K562 (cell line): ENCODE results near the gene KCTD1. TPM values are rescaled to one million over a fixed set of nuclear protein-coding genes. Genes with fewer than 3 reads are reported as not detected.

Experiments used
- ATAC-seq: fragments of 200-7000 bp; cut with Tn5 transposase; 3 replicates; pipeline ENCODE4 v1.9.1; 2020; ENCODE audit warnings: moderate library complexity
- BruUV-seq: library from RNA; stranded (reverse); fragments of 400-500 nt; replicated peaks from 2 replicates; lab custom pipeline; 2021; lab: Mats Ljungman, UMichigan
- CTCF ChIA-PET: fragments of 300-600 bp; formaldehyde crosslinking; extraction: SDS; loops from one replicate; lab custom pipeline; 2021; ENCODE audit warnings: low intra/inter-chr PET ratio; lab: Yijun Ruan, JAX
- POLR2A ChIA-PET: fragments of 300-600, 350-650 bp; sonication (Branson Sonifier 250); formaldehyde crosslinking; extraction: SDS; loops from one replicate; lab custom pipeline; 2021; ENCODE audit warnings: antibody characterized with exemption, inconsistent platforms; lab: Yijun Ruan, JAX
- DNase-seq, 4 experiments: peaks; one replicate each; pipeline versions ENCODE4 v3.0.0 to v3.0.0-alpha.2; 2011 to 2018; ENCODE audit warnings: low spot score in 3 of 4, mixed read lengths in 3 of 4; ENCODE audit errors: extremely low read depth in 1 of 4
- FAIRE-seq: peaks from 2 replicates; lab custom pipeline; 2011; peaks lifted over from hg19 to GRCh38; lab: Jason Lieb, UNC
- H2AFZ ChIP-seq: 2 replicates; pipeline ENCODE4 v1.6.0; 2011; ENCODE audit warnings: low read depth, low read length, control low read depth, inconsistent platforms
- H3K27ac ChIP-seq: fragments of 200-600 bp; 3 replicates; pipeline ENCODE4 v1.8.0; 2011; ENCODE audit warnings: low read depth, mild to moderate bottlenecking, control low read depth, inconsistent platforms, low read length, moderate library complexity, mixed read lengths; ENCODE audit errors: extremely low read depth
- H3K27me3 ChIP-seq, 2 experiments: fragments of 300-600 bp in 1 of 2; 2 replicates in 1 of 2; 3 replicates in 1 of 2; pipeline versions ENCODE4 v1.6.0 to v1.8.0; 2011; ENCODE audit warnings: inconsistent platforms in 2 of 2, low read length in 2 of 2, mild to moderate bottlenecking in 1 of 2, mixed read lengths in 1 of 2, moderate library complexity in 1 of 2; ENCODE audit not compliant: control insufficient read depth in 2 of 2, insufficient read depth in 2 of 2
- H3K36me3 ChIP-seq: fragments of 300-600 bp; 3 replicates; pipeline ENCODE4 v1.8.0; 2011; ENCODE audit warnings: mild to moderate bottlenecking, low read length, inconsistent platforms; ENCODE audit not compliant: control insufficient read depth, insufficient read depth
- H3K4me1 ChIP-seq, 2 experiments: fragments of 200-600 bp in 1 of 2; replicated peaks in 1 of 2; 2 replicates in 1 of 2; 3 replicates in 1 of 2; pipeline versions ENCODE4 v1.5.1 to v1.8.0; 2011; ENCODE audit warnings: inconsistent platforms in 2 of 2, low read length in 2 of 2, mild to moderate bottlenecking in 1 of 2, mixed read lengths in 1 of 2, moderate library complexity in 1 of 2; ENCODE audit not compliant: control insufficient read depth in 2 of 2, insufficient read depth in 2 of 2
- H3K4me2 ChIP-seq: 2 replicates; pipeline ENCODE4 v1.6.1; 2011; ENCODE audit warnings: low read length, control low read depth, inconsistent platforms, mixed read lengths; ENCODE audit not compliant: insufficient read depth
- H3K4me3 ChIP-seq: fragments of 200-600 bp; sonication (generic), shearing (Covaris generic); 2 replicates; pipeline ENCODE4 v1.5.1; 2016; ENCODE audit warnings: control low read depth, inconsistent platforms
- H3K79me2 ChIP-seq: fragments of 200-600 bp; 3 replicates; pipeline ENCODE4 v1.8.0; 2011; ENCODE audit warnings: low read length, inconsistent platforms; ENCODE audit not compliant: control insufficient read depth, insufficient read depth
- H3K9ac ChIP-seq, 2 experiments: 2 replicates each; pipeline versions ENCODE4 v1.6.0 to v1.6.1; 2011; ENCODE audit warnings: low read depth in 2 of 2, low read length in 2 of 2, control low read depth in 1 of 2, inconsistent platforms in 1 of 2, mild to moderate bottlenecking in 1 of 2, mixed read lengths in 1 of 2; ENCODE audit not compliant: insufficient read depth in 1 of 2
- H3K9me1 ChIP-seq: one replicate; pipeline ENCODE4 v1.6.0; 2011; ENCODE audit warnings: inconsistent platforms, mild to moderate bottlenecking, low read length, moderate library complexity; ENCODE audit not compliant: control insufficient read depth, insufficient read depth
- H3K9me3 ChIP-seq: replicated peaks from 2 replicates; pipeline ENCODE4 v1.5.1; 2011; ENCODE audit warnings: low read depth, low read length, inconsistent platforms; ENCODE audit not compliant: control insufficient read depth, insufficient read depth
- H4K20me1 ChIP-seq: replicated peaks from 2 replicates; pipeline ENCODE4 v1.6.1; 2011; ENCODE audit warnings: low read length, inconsistent platforms, mixed read lengths; ENCODE audit not compliant: control insufficient read depth, insufficient read depth
- ESRRB ChIP-seq: fragments of 250-450 bp; sonication (Bioruptor Pico); IDR thresholded peaks from 2 replicates; pipeline ENCODE4 v1.5.0; 2020; ENCODE audit warnings: mild to moderate bottlenecking, moderate library complexity, borderline replicate concordance
- FOXA1 ChIP-seq: fragments of 450-650 bp; IDR thresholded peaks from 2 replicates; pipeline ENCODE4 v1.6.1; 2016; ENCODE audit warnings: mild to moderate bottlenecking, borderline replicate concordance
- HNRNPK ChIP-seq: fragments of 200-400 bp; formaldehyde crosslinking; IDR thresholded peaks from one replicate; pipeline ENCODE4 v1.6.1; 2018; ENCODE audit warnings: mild to moderate bottlenecking, low read depth, low read length; ENCODE audit not compliant: poor library complexity, severe bottlenecking
- JUNB ChIP-seq: fragments of 450-650 bp; formaldehyde crosslinking; conservative IDR thresholded peaks from 2 replicates; pipeline ENCODE4 v1.4.0; 2020; ENCODE audit warnings: mild to moderate bottlenecking
- NBN ChIP-seq: fragments of 450-650 bp; IDR thresholded peaks from 2 replicates; pipeline ENCODE4 v1.6.1; 2016; ENCODE audit warnings: low read depth, mild to moderate bottlenecking
- NFE2 ChIP-seq: IDR thresholded peaks from 2 replicates; pipeline ENCODE4 v1.6.1; 2014; ENCODE audit warnings: antibody characterized with exemption, low read depth
- YBX1 ChIP-seq: fragments of 450-650 bp; IDR thresholded peaks from 2 replicates; pipeline ENCODE4 v1.7.1; 2016; ENCODE audit warnings: mild to moderate bottlenecking
- ZFP1 ChIP-seq: fragments of 450-650 bp; formaldehyde crosslinking; IDR thresholded peaks from 2 replicates; pipeline ENCODE4 v1.4.0; 2020; ENCODE audit warnings: mild to moderate bottlenecking, mixed read lengths
- ZFP91 ChIP-seq: sonication (generic); formaldehyde crosslinking; IDR thresholded peaks from 2 replicates; pipeline ENCODE4 v1.8.0; 2022; ENCODE audit warnings: mild to moderate bottlenecking, missing genetic modification reagents
- ZNF124 ChIP-seq: sonication (generic); formaldehyde crosslinking; IDR thresholded peaks from 2 replicates; pipeline ENCODE4 v1.8.1; 2022; ENCODE audit warnings: missing genetic modification reagents
- ZNF274 ChIP-seq: IDR thresholded peaks from 2 replicates; pipeline ENCODE4 v1.6.1; 2011; ENCODE audit warnings: low read depth, mild to moderate bottlenecking, low read length, moderate library complexity, borderline replicate concordance
- ZNF282 ChIP-seq: sonication (generic); formaldehyde crosslinking; IDR thresholded peaks from 2 replicates; pipeline ENCODE4 v1.8.1; 2023; ENCODE audit warnings: missing genetic modification reagents
- ZNF316 ChIP-seq: fragments of 450-650 bp; IDR thresholded peaks from 2 replicates; pipeline ENCODE4 v1.6.1; 2016
- WGBS: fragments of 100-300 bp; shearing (Covaris generic); methylation state at CpG from one replicate; pipeline ENCODE4 v1.1.6; 2016; ENCODE audit warnings: low coverage, mixed read lengths; ENCODE audit not compliant: insufficient coverage; ENCODE audit errors: missing lambda C conversion rate; 5-methylcytosine and 5-hydroxymethylcytosine counted together
- in situ Hi-C: fragments of 300-500 bp; cut with MboI; formaldehyde crosslinking; loops from 4 replicates; pipeline ENCODE4 v1.15.0; 2018; ENCODE audit warnings: inconsistent platforms, mixed read lengths
- intact Hi-C: fragments of 100-400 bp; cut with micrococcal nuclease; formaldehyde crosslinking; loops from 2 replicates; pipeline ENCODE4 v1.14.2; 2022
- polyA plus RNA-seq, 8 experiments: library from polyadenylated mRNA; depleted of rRNA in 4 of 8; stranded (reverse) in 5 of 8; unstranded in 3 of 8; fragments of >200 nt; fragmentation: Nextera tagmentation in 2 of 8; fragmentation: Illumina TruSeq in 1 of 8; extraction: Ambion mirVana in 2 of 8; extraction: Trizol in 1 of 8; gene quantifications; 2 replicates each; pipeline versions ENCODE4 v1.2.1 to v1.2.3, GENCODE V29; 2011 to 2014; ENCODE audit warnings: inconsistent platforms in 1 of 8, missing spikeins in 1 of 8
- total RNA-seq, 7 experiments: library from RNA; depleted of rRNA in 6 of 7; stranded (reverse); fragments of >200 nt in 6 of 7; fragmentation: Illumina TruSeq in 2 of 7; extraction: Trizol in 2 of 7; gene quantifications; 2 replicates each; pipeline versions ENCODE4 v1.2.1 to v1.2.3, GENCODE V29; 2011 to 2021; ENCODE audit warnings: low replicate concordance in 1 of 7
- TF ChIP-seq, protein P1 (sequence below): sonication (generic); formaldehyde crosslinking; IDR thresholded peaks from 2 replicates; pipeline ENCODE4 v1.8.1; 2022; ENCODE audit warnings: missing genetic modification reagents
- TF ChIP-seq, protein P2 (sequence below): IDR thresholded peaks from 2 replicates; pipeline ENCODE4 v1.6.1; 2011; ENCODE audit not compliant: insufficient read length; ENCODE audit errors: extremely low read depth
- TF ChIP-seq, protein P3 (sequence below), 2 experiments: IDR thresholded peaks in 1 of 2; conservative IDR thresholded peaks in 1 of 2; 2 replicates each; pipeline ENCODE4 v1.6.1; 2016; ENCODE audit warnings: low read depth in 2 of 2, mild to moderate bottlenecking in 1 of 2, missing compliant biosample characterization in 1 of 2, missing genetic modification characterization in 1 of 2, moderate library complexity in 1 of 2
- TF ChIP-seq, protein P4 (sequence below): fragments of 250-450 bp; sonication (Bioruptor Pico); IDR thresholded peaks from 2 replicates; pipeline ENCODE4 v1.9.0; 2021; ENCODE audit warnings: mild to moderate bottlenecking

The KCTD1 gene
- total and polyA plus RNA-seq, 9 of the 15 experiments (the other 6 are each of a cell fraction or from before 2014, with no cell fraction given) = not detected

DNA sequence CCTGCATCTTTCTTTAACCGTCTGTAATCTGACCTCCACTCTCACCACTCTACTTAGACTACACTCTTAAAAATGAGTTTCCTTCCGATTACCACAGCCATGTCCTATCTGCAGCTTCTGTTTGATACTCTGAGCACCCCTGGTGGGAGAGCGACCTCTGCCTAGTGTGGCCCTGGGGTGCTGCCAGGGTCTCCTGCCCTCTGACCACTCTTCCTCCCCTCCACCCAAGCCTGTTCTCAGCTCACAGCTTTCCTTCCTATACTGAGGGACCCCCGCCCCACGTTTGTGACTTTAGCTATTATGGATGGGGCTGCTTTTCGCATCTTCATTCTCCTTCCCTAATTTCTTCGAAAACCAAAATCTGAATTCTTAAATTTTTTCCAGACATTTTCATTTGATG, 132.7 kb downstream of the KCTD1 start:
- ATAC-seq (no peak), DNase-seq (no peak), FAIRE-seq (no peak)
- Histone ChIP-seq H3K4me2 (no peak overlapping the region), H3K4me3 (no peak overlapping the region), H3K4me1 (no peaks in the 10 kb centered on the region; a peak in 1 of 5 replicates), H3K27ac (no peak overlapping the region), H2AFZ (no peak overlapping the region), H3K36me3 (no peaks in the 10 kb centered on the region), H3K27me3 (peaks cover 0 to 8% of the 10 kb centered on the region in 2 experiments; a peak in 3 of 5 replicates), H4K20me1 (no peaks in the 10 kb centered on the region), H3K79me2 (no peaks in the 10 kb centered on the region), H3K9me3 (no peaks in the 10 kb centered on the region), H3K9me1 (no peaks in the 10 kb centered on the region)
- in situ Hi-C loops (no loop called here), intact Hi-C loops (no loop called here)
- 4% methylated on average over 7 of the region's 7 CpGs for WGBS
- BruUV-seq = no TSS peak
- ChIA-PET POLR2A (no interaction called here), CTCF (no interaction called here)
- no peak for TF ChIP-seq NBN
- TF ChIP-seq JUNB = no peak
- no peak for TF ChIP-seq ZFP1 (CRISPR knock-in tag)
- no peak for TF ChIP-seq ZFP91 (CRISPR knock-in tag)
- TF ChIP-seq, protein P1, sequence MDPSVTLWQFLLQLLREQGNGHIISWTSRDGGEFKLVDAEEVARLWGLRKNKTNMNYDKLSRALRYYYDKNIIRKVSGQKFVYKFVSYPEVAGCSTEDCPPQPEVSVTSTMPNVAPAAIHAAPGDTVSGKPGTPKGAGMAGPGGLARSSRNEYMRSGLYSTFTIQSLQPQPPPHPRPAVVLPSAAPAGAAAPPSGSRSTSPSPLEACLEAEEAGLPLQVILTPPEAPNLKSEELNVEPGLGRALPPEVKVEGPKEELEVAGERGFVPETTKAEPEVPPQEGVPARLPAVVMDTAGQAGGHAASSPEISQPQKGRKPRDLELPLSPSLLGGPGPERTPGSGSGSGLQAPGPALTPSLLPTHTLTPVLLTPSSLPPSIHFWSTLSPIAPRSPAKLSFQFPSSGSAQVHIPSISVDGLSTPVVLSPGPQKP = no peak
- TF ChIP-seq ZNF274 = no peak
- TF ChIP-seq ZNF124 (CRISPR knock-in tag) = no peak
- no peak for TF ChIP-seq ZNF282
- no peak for TF ChIP-seq NFE2
- no peak for TF ChIP-seq ZNF316
- TF ChIP-seq, protein P2, sequence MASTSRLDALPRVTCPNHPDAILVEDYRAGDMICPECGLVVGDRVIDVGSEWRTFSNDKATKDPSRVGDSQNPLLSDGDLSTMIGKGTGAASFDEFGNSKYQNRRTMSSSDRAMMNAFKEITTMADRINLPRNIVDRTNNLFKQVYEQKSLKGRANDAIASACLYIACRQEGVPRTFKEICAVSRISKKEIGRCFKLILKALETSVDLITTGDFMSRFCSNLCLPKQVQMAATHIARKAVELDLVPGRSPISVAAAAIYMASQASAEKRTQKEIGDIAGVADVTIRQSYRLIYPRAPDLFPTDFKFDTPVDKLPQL = no peak
- TF ChIP-seq, protein P3, sequence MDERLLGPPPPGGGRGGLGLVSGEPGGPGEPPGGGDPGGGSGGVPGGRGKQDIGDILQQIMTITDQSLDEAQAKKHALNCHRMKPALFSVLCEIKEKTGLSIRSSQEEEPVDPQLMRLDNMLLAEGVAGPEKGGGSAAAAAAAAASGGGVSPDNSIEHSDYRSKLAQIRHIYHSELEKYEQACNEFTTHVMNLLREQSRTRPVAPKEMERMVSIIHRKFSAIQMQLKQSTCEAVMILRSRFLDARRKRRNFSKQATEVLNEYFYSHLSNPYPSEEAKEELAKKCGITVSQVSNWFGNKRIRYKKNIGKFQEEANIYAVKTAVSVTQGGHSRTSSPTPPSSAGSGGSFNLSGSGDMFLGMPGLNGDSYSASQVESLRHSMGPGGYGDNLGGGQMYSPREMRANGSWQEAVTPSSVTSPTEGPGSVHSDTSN (CRISPR knock-in tag; IDR thresholded peaks at IDR 0.05; ENCODE audit: low read depth) = no peak
- TF ChIP-seq, protein P3 (tag; conservative IDR thresholded peaks at IDR 0.05; ENCODE audit: low read depth) = no peak
- no peak for TF ChIP-seq ESRRB (CRISPR knock-in tag)
- no peak for TF ChIP-seq YBX1
- TF ChIP-seq FOXA1 = no peak
- TF ChIP-seq HNRNPK = no peak
- TF ChIP-seq, protein P4, sequence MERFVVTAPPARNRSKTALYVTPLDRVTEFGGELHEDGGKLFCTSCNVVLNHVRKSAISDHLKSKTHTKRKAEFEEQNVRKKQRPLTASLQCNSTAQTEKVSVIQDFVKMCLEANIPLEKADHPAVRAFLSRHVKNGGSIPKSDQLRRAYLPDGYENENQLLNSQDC (CRISPR knock-in tag) = no peak
- TF ChIP-seq, all 486 proteins: peak for 0
- H3K9ac ChIP-seq = no peak overlapping the region
